Stimulated activated naive CD8-positive, alpha-beta T cell treated with anti-CD3 and anti-CD28 coated beads, Interleukin-15, Interleukin-2, amounts not matched to agents 100 ng/mL and 50 ng/mL, for 24 hours (primary cell): ENCODE measurements around the gene NTRK1.
A peak's percentile ranks its signal among the peaks of the same experiment; 100 is the strongest.

ENCODE experiments used
- H3K27ac Mint-ChIP-seq: one replicate; pipeline ENCODE4 v1.8.0; 2021; ENCODE audit warnings: mild to moderate bottlenecking, mixed read lengths
- H3K27me3 Mint-ChIP-seq: one replicate; pipeline ENCODE4 v1.8.0; 2021; ENCODE audit warnings: mixed read lengths
- H3K36me3 Mint-ChIP-seq: one replicate; pipeline ENCODE4 v1.8.0; 2021; ENCODE audit warnings: low read depth, mixed read lengths
- H3K4me1 Mint-ChIP-seq: one replicate; pipeline ENCODE4 v1.8.0; 2021; ENCODE audit warnings: low read depth, mixed read lengths
- H3K4me3 Mint-ChIP-seq: one replicate; pipeline ENCODE4 v1.8.0; 2021; ENCODE audit warnings: mild to moderate bottlenecking, mixed read lengths
- H3K9me3 Mint-ChIP-seq: one replicate; pipeline ENCODE4 v1.8.0; 2021; ENCODE audit warnings: mixed read lengths

NTRK1 gene

GRCh38 chr1:156845055-156845952 is 15.4 kb upstream of the NTRK1 start:
- peak overlapping the region; percentile 51 for H3K4me3 Mint-ChIP-seq
- peaks cover 31% of the 10 kb centered on the region for H3K4me1 Mint-ChIP-seq
- H3K27me3 Mint-ChIP-seq, result peaks cover 70% of the 10 kb centered on the region
- H3K27ac Mint-ChIP-seq, result no peak overlapping the region
- no peaks in the 10 kb centered on the region for H3K9me3 Mint-ChIP-seq
- H3K36me3 Mint-ChIP-seq, result no peaks in the 10 kb centered on the region

- Mint-ChIP-seq H3K9me3 (no peaks in the 10 kb centered on the region), H3K4me3 (no peak overlapping the region), H3K27me3 (peaks cover 70% of the 10 kb centered on the region), H3K27ac (no peak overlapping the region), H3K4me1 (peaks cover 31% of the 10 kb centered on the region), H3K36me3 (no peaks in the 10 kb centered on the region)
Measured at GRCh38 chr1:156845953-156846545, 14.6 kb upstream of the NTRK1 start.

- H3K9me3 Mint-ChIP-seq, result no peaks in the 10 kb centered on the region
- no peak overlapping the region for H3K27ac Mint-ChIP-seq
- H3K4me1 Mint-ChIP-seq, result peaks cover 31% of the 10 kb centered on the region
- H3K27me3 Mint-ChIP-seq, result peaks cover 69% of the 10 kb centered on the region
- no peaks in the 10 kb centered on the region for H3K36me3 Mint-ChIP-seq
- no peak overlapping the region for H3K4me3 Mint-ChIP-seq
Measured at GRCh38 chr1:156846643-156847042, 14.0 kb upstream of the NTRK1 start.

- H3K9me3 Mint-ChIP-seq, result no peaks in the 10 kb centered on the region
- no peak overlapping the region for H3K4me3 Mint-ChIP-seq
- H3K27ac Mint-ChIP-seq, result no peak overlapping the region
- H3K36me3 Mint-ChIP-seq, result no peaks in the 10 kb centered on the region
- H3K27me3 Mint-ChIP-seq, result peaks cover 57% of the 10 kb centered on the region
- peaks cover 31% of the 10 kb centered on the region for H3K4me1 Mint-ChIP-seq
Measured at GRCh38 chr1:156847591-156848460, 12.8 kb upstream of the NTRK1 start.

GRCh38 chr1:156848461-156849150 is 12.1 kb upstream of the NTRK1 start:
- Mint-ChIP-seq H3K27ac (peak overlapping the region; percentile 43), H3K4me3 (peak overlapping the region; percentile 13), H3K27me3 (peaks cover 50% of the 10 kb centered on the region), H3K4me1 (peaks cover 31% of the 10 kb centered on the region), H3K36me3 (no peaks in the 10 kb centered on the region), H3K9me3 (no peaks in the 10 kb centered on the region)

GRCh38 chr1:156849151-156849496 is 11.5 kb upstream of the NTRK1 start:
- H3K36me3 Mint-ChIP-seq, result no peaks in the 10 kb centered on the region
- peaks cover 45% of the 10 kb centered on the region for H3K27me3 Mint-ChIP-seq
- peaks cover 28% of the 10 kb centered on the region for H3K4me1 Mint-ChIP-seq
- H3K9me3 Mint-ChIP-seq, result no peaks in the 10 kb centered on the region
- H3K27ac Mint-ChIP-seq, result peak overlapping the region; percentile 43
- no peak overlapping the region for H3K4me3 Mint-ChIP-seq

- no peaks in the 10 kb centered on the region for H3K36me3 Mint-ChIP-seq
- no peaks in the 10 kb centered on the region for H3K9me3 Mint-ChIP-seq
- H3K27me3 Mint-ChIP-seq, result peaks cover 25% of the 10 kb centered on the region
- H3K27ac Mint-ChIP-seq, result no peak overlapping the region
- H3K4me3 Mint-ChIP-seq, result no peak overlapping the region
- H3K4me1 Mint-ChIP-seq, result peaks cover 14% of the 10 kb centered on the region
Measured at GRCh38 chr1:156851779-156852417, 8.8 kb upstream of the NTRK1 start.

GRCh38 chr1:156852418-156852874 is 8.2 kb upstream of the NTRK1 start:
- Mint-ChIP-seq H3K27me3 (peaks cover 19% of the 10 kb centered on the region), H3K4me3 (no peak overlapping the region), H3K9me3 (no peaks in the 10 kb centered on the region), H3K27ac (no peak overlapping the region), H3K36me3 (no peaks in the 10 kb centered on the region), H3K4me1 (peaks cover 14% of the 10 kb centered on the region)

GRCh38 chr1:156853761-156854160 is 6.9 kb upstream of the NTRK1 start:
- Mint-ChIP-seq H3K4me1 (peaks cover 9% of the 10 kb centered on the region), H3K4me3 (no peak overlapping the region), H3K36me3 (no peaks in the 10 kb centered on the region)

GRCh38 chr1:156854634-156855033 is 6.0 kb upstream of the NTRK1 start:
- H3K27me3 Mint-ChIP-seq, result peaks cover 20% of the 10 kb centered on the region
- peaks cover 8% of the 10 kb centered on the region for H3K4me1 Mint-ChIP-seq
- H3K4me3 Mint-ChIP-seq, result no peak overlapping the region
- no peaks in the 10 kb centered on the region for H3K36me3 Mint-ChIP-seq
- H3K9me3 Mint-ChIP-seq, result no peaks in the 10 kb centered on the region
- H3K27ac Mint-ChIP-seq, result no peak overlapping the region

More at GRCh38 chr1:156853761-156854160, 6.9 kb upstream of the NTRK1 start:
- Mint-ChIP-seq H3K27ac (no peak overlapping the region), H3K9me3 (no peaks in the 10 kb centered on the region), H3K27me3 (peaks cover 21% of the 10 kb centered on the region)

GRCh38 chr1:156856282-156856785 is 4.3 kb upstream of the NTRK1 start:
- no peaks in the 10 kb centered on the region for H3K9me3 Mint-ChIP-seq
- H3K4me1 Mint-ChIP-seq, result peaks cover 18% of the 10 kb centered on the region
- no peaks in the 10 kb centered on the region for H3K36me3 Mint-ChIP-seq
- no peak overlapping the region for H3K4me3 Mint-ChIP-seq
- no peak overlapping the region for H3K27ac Mint-ChIP-seq
- H3K27me3 Mint-ChIP-seq, result peaks cover 31% of the 10 kb centered on the region

- Mint-ChIP-seq H3K27me3 (peaks cover 40% of the 10 kb centered on the region), H3K4me3 (no peak overlapping the region), H3K27ac (no peak overlapping the region), H3K36me3 (no peaks in the 10 kb centered on the region), H3K9me3 (no peaks in the 10 kb centered on the region), H3K4me1 (peaks cover 27% of the 10 kb centered on the region)
Measured at GRCh38 chr1:156857532-156857931, 3.1 kb upstream of the NTRK1 start.

GRCh38 chr1:156858555-156858956 is 2.1 kb upstream of the NTRK1 start:
- Mint-ChIP-seq H3K27me3 (peaks cover 46% of the 10 kb centered on the region), H3K27ac (no peak overlapping the region), H3K36me3 (no peaks in the 10 kb centered on the region), H3K9me3 (no peaks in the 10 kb centered on the region), H3K4me3 (peak overlapping the region; percentile 39), H3K4me1 (peaks cover 37% of the 10 kb centered on the region)
